CD4-positive, alpha-beta T cell treated with Interleukin-6 for 4 hours (primary cell): ENCODE measurements around the gene GLT1D1.

Experiments used
- DNase-seq: peaks from one replicate; pipeline ENCODE4 v3.0.0-alpha.2; 2020; ENCODE audit warnings: mixed read lengths

GLT1D1 gene

GRCh38 chr12:128856035-128856790 is 2.9 kb downstream of the GLT1D1 start:
- no peak for DNase-seq

GRCh38 chr12:128856791-128857078 is 3.5 kb downstream of the GLT1D1 start:
- DNase-seq, result no peak

GRCh38 chr12:128857133-128857763 is 4.0 kb downstream of the GLT1D1 start:
- no peak for DNase-seq

- DNase-seq, result no peak
Observed at GRCh38 chr12:128859311-128859710, 6.0 kb downstream of the GLT1D1 start.

GRCh38 chr12:128861226-128862016 is 8.1 kb downstream of the GLT1D1 start:
- DNase-seq, result no peak

GRCh38 chr12:128863957-128864356 is 10.7 kb downstream of the GLT1D1 start:
- no peak for DNase-seq

- no peak for DNase-seq
Observed at GRCh38 chr12:128864516-128865186, 11.4 kb downstream of the GLT1D1 start.

- no peak for DNase-seq
Observed at GRCh38 chr12:128867466-128867865, 14.2 kb downstream of the GLT1D1 start.

GRCh38 chr12:128871516-128871892 is 18.2 kb downstream of the GLT1D1 start:
- DNase-seq, result no peak

- no peak for DNase-seq
Observed at GRCh38 chr12:128872303-128872702, 19.0 kb downstream of the GLT1D1 start.

GRCh38 chr12:128876559-128876958 is 23.3 kb downstream of the GLT1D1 start:
- DNase-seq, result no peak

- no peak for DNase-seq
Observed at GRCh38 chr12:128879898-128880764, 26.9 kb downstream of the GLT1D1 start.

- no peak for DNase-seq
Observed at GRCh38 chr12:128891856-128892255, 38.6 kb downstream of the GLT1D1 start.

- DNase-seq, result no peak
Observed at GRCh38 chr12:128903236-128903635, 50.0 kb downstream of the GLT1D1 start.

- DNase-seq, result no peak
Observed at GRCh38 chr12:128905003-128905544, 51.8 kb downstream of the GLT1D1 start.

- DNase-seq, result no peak
Observed at GRCh38 chr12:128906485-128907137, 53.3 kb downstream of the GLT1D1 start.

- DNase-seq, result no peak
Observed at GRCh38 chr12:128908254-128908653, 55.0 kb downstream of the GLT1D1 start.

- DNase-seq, result no peak
Observed at GRCh38 chr12:128909653-128910052, 56.4 kb downstream of the GLT1D1 start.

GRCh38 chr12:128910629-128911028 is 57.4 kb downstream of the GLT1D1 start:
- no peak for DNase-seq

GRCh38 chr12:128911861-128912260 is 58.6 kb downstream of the GLT1D1 start:
- DNase-seq, result no peak

GRCh38 chr12:128914908-128915563 is 61.8 kb downstream of the GLT1D1 start:
- DNase-seq, result no peak
